Measurements from ENCODE around the gene CEP164.

GRCh38 chr11:117438371-117439000, 110.8 kb downstream of the CEP164 start:
- TF ChIP-seq CTCF (conservative IDR thresholded peaks at IDR 0.05 in 1 of 2, IDR thresholded peaks at IDR 0.05 in 1 of 2; ENCODE audit: extremely low read depth in 1 of 2, insufficient read depth in 1 of 2, low read depth in 1 of 2, low read length in 2 of 2) (no peak), EZH2 (IDR thresholded peaks at IDR 0.05; ENCODE audit: borderline replicate concordance, low read length) (no peak)
